HFF-Myc (cell line): Measurements from ENCODE around the gene ZC3H12A.

Experiments
- DNase-seq: peaks from one replicate; pipeline ENCODE4 v3.0.0-alpha.2; 2011; ENCODE audit warnings: low read depth; ENCODE audit errors: extremely low read depth
- H3K4me3 ChIP-seq: replicated peaks from 2 replicates; pipeline ENCODE4 v1.5.1; 2011; ENCODE audit warnings: low read depth, mild to moderate bottlenecking, control low read depth, low read length
- CTCF ChIP-seq: IDR thresholded peaks from 2 replicates; pipeline ENCODE4 v1.5.1; 2012; ENCODE audit warnings: mild to moderate bottlenecking, low read depth, low read length, control low read depth; ENCODE audit errors: missing control alignments

Gene ZC3H12A

GRCh38 chr1:37477946-37478345, 3.6 kb downstream of the ZC3H12A start:
- DNase-seq: no peak
- no peak for TF ChIP-seq CTCF
- H3K4me3 ChIP-seq: peak overlapping the region; percentile 80

GRCh38 chr1:37478451-37478881, 4.1 kb downstream of the ZC3H12A start:
- DNase-seq: no peak
- H3K4me3 ChIP-seq: peak overlapping the region; percentile 80
- no peak for TF ChIP-seq CTCF

- no peak for DNase-seq
- TF ChIP-seq CTCF: no peak
- H3K4me3 ChIP-seq: peak overlapping the region; percentile 80
Measured at GRCh38 chr1:37478890-37479254, 4.5 kb downstream of the ZC3H12A start.

GRCh38 chr1:37479255-37480124, 5.1 kb downstream of the ZC3H12A start:
- peak overlapping the region; percentile 80 for H3K4me3 ChIP-seq

GRCh38 chr1:37480125-37480466, 5.7 kb downstream of the ZC3H12A start:
- no peak for DNase-seq
- no peak for TF ChIP-seq CTCF
- peak overlapping the region; percentile 80 for H3K4me3 ChIP-seq

More at GRCh38 chr1:37479255-37480124, 5.1 kb downstream of the ZC3H12A start:
- no peak for TF ChIP-seq CTCF
- DNase-seq: peak; percentile 81

- no peak overlapping the region for H3K4me3 ChIP-seq
- no peak for TF ChIP-seq CTCF
- DNase-seq: no peak
Measured at GRCh38 chr1:37480581-37481288, 6.4 kb downstream of the ZC3H12A start.
